22Rv1 (cell line): ENCODE results near the gene DAB1.
"Not testable (repeated sequence)": the region's sequence is repeated elsewhere in the genome, so short reads cannot be mapped to it uniquely, and the experiment has no call there.

ENCODE experiments used
- H3K27ac ChIP-seq: fragments of 450-650 bp; 2 replicates; pipeline ENCODE4 v1.5.1; 2017
- ZFX ChIP-seq: fragments of 450-650 bp; IDR thresholded peaks from 2 replicates; pipeline ENCODE4 v1.6.1; 2017; ENCODE audit warnings: antibody characterized with exemption, borderline replicate concordance
- TF ChIP-seq, protein P1 (sequence below): fragments of 450-650 bp; IDR thresholded peaks from 2 replicates; pipeline ENCODE4 v1.5.1; 2017; ENCODE audit warnings: mild to moderate bottlenecking

Gene DAB1

DNA sequence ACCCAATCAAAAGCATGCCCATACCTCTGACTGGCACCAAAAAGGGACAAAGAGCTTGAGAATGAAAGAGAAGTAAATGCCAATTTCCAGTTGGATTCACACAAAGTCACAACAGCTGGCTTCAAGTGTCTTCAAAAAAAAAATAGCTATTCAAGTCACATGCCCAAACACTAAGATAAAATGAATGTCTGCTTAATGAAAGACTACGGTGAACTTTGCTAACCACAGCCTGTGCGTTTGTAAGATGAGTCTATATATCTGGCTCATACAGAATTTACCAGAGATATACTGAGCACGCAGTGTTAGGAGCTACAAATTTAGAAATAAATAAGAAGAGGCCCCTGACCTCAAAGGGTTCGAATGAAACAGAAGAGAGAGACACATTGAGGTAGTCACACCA is 73.2 kb downstream of the DAB1 start:
- H3K27ac ChIP-seq: no peak overlapping the region
- no peak for TF ChIP-seq ZFX
- TF ChIP-seq, protein P1, sequence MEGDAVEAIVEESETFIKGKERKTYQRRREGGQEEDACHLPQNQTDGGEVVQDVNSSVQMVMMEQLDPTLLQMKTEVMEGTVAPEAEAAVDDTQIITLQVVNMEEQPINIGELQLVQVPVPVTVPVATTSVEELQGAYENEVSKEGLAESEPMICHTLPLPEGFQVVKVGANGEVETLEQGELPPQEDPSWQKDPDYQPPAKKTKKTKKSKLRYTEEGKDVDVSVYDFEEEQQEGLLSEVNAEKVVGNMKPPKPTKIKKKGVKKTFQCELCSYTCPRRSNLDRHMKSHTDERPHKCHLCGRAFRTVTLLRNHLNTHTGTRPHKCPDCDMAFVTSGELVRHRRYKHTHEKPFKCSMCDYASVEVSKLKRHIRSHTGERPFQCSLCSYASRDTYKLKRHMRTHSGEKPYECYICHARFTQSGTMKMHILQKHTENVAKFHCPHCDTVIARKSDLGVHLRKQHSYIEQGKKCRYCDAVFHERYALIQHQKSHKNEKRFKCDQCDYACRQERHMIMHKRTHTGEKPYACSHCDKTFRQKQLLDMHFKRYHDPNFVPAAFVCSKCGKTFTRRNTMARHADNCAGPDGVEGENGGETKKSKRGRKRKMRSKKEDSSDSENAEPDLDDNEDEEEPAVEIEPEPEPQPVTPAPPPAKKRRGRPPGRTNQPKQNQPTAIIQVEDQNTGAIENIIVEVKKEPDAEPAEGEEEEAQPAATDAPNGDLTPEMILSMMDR: no peak

DNA sequence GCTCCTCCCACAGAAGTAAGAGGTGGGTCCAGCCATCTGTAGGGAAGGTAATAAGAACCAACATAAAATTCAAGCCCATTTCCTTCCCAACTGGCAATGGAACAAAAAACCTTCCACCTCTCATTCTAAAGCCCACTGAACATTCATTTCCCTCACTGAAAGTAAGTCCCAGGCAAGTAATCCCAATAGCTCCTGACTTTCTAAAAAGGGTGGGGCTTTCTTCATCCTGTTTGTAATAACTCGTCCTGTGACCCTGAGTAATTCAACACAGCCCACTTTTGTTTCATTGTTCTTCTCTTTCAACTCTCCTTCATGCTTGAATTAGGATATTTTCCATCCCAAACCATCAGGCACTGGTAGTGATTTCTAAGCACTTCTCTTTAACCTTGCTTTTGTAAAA is 74.9 kb downstream of the DAB1 start:
- TF ChIP-seq, protein P1: no peak
- TF ChIP-seq ZFX: no peak
- no peak overlapping the region for H3K27ac ChIP-seq

DNA sequence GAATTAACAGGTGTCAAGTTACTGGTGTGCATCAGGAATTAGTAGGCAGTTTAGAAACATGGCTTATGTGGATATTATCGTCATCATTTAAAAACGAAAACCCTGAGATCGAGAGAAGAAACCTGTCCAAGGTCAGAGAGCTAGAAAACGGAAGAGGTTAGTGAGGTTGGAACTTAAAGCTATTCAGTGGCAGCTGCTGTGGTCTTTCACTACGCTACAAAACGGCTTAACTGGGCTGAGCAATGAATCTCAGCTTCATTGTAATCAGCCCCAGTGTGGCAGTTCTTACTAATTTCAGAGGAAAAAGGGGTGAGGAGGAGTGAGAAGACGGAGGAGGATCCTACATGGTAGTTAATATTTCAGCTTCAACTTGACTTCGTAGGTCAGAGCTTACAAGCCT is 77.9 kb downstream of the DAB1 start:
- TF ChIP-seq ZFX: no peak
- TF ChIP-seq, protein P1: no peak
- no peak overlapping the region for H3K27ac ChIP-seq

DNA sequence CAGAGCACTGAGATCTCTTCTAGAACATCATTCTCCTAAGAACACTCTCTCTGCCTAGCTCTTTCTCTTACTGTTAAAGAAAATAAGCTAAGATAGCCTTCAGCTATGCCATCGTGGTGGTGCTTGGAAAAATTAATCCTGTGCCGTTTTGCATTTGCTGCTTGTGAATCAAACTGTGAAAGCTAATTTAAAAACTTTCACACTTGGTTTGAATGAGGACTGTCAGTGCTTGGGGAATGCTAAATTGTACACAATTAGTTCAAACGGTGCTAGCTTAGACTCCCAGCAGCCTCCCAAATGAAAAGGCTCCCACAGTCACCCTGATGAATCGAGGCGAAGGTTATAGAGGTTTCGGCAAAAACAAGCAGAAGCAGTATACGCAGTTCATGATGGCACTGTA is 79.6 kb downstream of the DAB1 start:
- H3K27ac ChIP-seq: no peak overlapping the region
- TF ChIP-seq, protein P1: no peak
- no peak for TF ChIP-seq ZFX

DNA sequence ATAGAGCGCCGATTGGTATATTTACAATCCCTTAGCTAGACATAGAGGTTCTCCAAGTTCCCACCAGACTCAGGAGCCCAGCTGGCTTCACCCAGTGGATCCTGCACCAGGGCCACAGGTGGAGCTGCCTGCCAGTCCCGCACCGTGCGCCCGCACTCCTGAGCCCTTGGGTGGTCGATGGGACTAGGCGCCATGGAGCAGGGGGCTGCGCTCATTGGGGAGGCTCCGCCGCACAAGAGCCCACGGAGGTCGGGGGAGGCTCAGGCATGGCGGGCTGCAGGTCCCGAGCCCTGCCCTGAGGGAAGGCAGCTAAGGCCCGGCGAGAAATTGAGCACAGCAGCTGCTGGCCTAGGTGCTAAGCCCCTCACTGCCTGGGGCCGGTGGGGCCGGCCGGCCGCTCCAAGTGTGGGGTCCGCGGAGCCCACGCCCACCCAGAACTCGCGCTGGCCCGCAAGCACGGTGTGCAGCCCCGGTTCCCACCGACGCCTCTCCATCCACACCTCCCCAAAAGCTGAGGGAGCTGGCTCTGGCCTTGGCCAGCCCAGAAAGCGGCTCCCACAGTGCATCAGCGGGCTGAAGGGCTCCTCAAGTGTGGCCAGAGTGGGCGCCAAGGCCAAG is 80.5 kb downstream of the DAB1 start:
- H3K27ac ChIP-seq: not testable (repeated sequence)

DNA sequence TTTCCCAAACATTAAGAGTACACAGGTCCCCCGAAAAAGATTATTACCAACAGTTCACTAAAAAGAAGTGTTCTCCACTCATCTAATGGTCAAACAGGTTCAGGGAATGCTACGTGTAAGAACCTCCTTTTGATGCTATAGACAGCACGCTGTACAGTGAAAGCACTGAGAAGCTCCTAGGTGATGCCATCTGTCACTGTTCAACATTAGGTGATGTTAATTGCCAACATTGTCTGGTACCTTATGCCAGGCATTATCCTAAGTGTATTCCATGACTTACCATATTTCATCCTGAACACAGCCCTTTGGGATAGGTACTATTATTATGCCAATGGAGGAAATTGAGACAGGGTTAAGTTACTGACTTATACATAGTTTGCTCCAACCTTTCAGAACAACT is 82.1 kb downstream of the DAB1 start:
- TF ChIP-seq, protein P1: no peak
- no peak for TF ChIP-seq ZFX

DNA sequence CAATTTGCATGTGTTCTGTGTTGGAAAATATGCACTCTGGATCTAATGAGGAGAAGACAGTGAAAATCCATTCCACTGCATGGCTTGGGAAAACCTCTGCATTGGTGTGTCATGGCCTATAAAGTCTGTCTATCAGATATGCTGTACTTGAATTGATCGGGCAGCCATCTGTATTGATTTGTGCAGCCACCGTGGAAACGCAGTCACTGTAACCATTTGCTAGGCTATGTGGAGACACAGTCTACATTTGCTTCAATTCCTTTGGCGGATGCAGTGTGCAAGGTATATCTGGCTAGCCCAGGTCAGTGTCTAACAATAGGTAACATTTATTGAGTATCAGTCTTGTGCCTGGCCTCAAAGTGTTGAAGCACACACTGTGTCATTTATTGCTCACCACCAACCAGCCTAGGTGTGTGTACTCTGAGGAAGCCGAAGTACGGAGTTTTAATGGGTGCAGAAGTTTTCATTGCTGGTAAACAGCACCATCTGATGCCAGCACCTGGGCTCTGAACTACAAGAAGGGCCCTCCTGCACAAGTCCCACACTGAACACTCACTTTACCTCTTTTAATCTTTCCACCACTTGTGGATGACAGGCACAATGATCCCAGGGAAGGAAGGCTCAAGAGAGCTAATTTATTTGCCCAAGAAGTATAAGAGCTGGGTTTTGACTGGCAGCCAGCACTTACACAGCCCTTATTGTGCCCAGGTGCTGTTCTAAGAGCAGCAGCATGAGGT is 83.4 kb downstream of the DAB1 start:
- TF ChIP-seq, protein P1: no peak
- no peak overlapping the region for H3K27ac ChIP-seq

More for the DNA sequence above, 82.1 kb downstream of the DAB1 start:
- no peak overlapping the region for H3K27ac ChIP-seq

DNA sequence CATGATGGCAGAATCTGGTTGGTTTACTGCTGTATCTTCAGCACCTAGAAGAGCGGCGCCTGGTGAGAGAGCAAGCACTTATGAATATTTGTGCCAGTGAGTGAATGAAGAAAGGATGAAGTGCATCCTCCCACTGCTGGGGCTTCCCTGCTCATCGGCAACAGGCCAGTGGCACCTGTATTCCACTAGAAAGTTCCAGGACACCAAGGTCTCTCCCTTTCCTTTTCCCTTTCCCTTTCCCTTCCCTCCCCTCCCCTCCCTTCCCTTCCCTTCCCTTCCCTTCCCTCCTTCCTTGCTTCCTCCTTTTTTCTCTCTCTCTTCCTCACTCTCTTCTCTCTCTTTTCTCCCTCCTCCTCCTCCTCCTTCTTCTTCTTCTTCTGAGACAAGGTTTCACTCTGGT is 86.2 kb downstream of the DAB1 start:
- TF ChIP-seq, protein P1: no peak
- TF ChIP-seq ZFX: no peak

More for the DNA sequence above, 86.2 kb downstream of the DAB1 start:
- no peak overlapping the region for H3K27ac ChIP-seq
